Measurements from ENCODE around the gene PIEZO2. TPM values are rescaled to one million over a fixed set of nuclear protein-coding genes. Genes with fewer than 3 reads are reported as not detected.

Gene PIEZO2
- total and polyA plus RNA-seq, 2 experiments from 2014 or later: 24.5 to 70.8 TPM

DNA sequence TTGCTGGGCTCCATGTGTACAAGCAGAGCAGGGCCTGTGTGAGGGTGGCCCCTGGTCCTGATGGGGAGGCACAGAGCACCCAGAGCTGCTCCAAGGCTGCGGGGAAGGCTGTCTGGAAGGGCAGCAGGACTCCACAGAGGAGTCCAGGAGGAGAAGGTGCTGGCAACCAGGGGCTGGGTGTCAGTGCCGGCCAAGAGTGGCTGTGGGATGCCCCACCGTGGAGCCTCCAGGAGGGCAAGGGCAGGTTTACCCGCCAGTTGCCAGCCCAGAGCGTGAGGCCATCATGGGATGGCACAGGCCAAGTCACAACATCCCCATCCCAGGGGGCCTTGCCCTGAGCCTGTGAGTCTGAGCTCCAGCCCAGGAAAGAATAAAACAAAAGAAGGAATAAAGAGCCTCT, 381.7 kb downstream of the PIEZO2 start:
- Histone ChIP-seq H3K4me3 (no peak overlapping the region), H3K27me3 (no peaks in the 10 kb centered on the region), H3K27ac (no peak overlapping the region), H3K36me3 (replicated peaks; ENCODE audit: insufficient read depth, low read depth) (no peaks in the 10 kb centered on the region), H3K4me1 (ENCODE audit: insufficient read depth) (no peaks in the 10 kb centered on the region), H3K9me2 (replicated peaks; ENCODE audit: insufficient read depth) (no peaks in the 10 kb centered on the region), H2AFZ (no peak overlapping the region), H4K20me1 (ENCODE audit: insufficient read depth, poor library complexity, severe bottlenecking) (no peaks in the 10 kb centered on the region), H3K4me2 (no peak overlapping the region), H3K79me2 (no peaks in the 10 kb centered on the region), H3K9me3 (ENCODE audit: low read depth) (no peaks in the 10 kb centered on the region)
- DNase-seq (ENCODE audit: low spot score): no peak
- TF ChIP-seq EZH2 (IDR thresholded peaks at IDR 0.05; ENCODE audit: borderline replicate concordance) (no peak), EZH2phosphoT487 (IDR thresholded peaks at IDR 0.05; ENCODE audit: low read depth, severe bottlenecking, unreplicated experiment) (no peak)
- TF ChIP-seq, protein P1, sequence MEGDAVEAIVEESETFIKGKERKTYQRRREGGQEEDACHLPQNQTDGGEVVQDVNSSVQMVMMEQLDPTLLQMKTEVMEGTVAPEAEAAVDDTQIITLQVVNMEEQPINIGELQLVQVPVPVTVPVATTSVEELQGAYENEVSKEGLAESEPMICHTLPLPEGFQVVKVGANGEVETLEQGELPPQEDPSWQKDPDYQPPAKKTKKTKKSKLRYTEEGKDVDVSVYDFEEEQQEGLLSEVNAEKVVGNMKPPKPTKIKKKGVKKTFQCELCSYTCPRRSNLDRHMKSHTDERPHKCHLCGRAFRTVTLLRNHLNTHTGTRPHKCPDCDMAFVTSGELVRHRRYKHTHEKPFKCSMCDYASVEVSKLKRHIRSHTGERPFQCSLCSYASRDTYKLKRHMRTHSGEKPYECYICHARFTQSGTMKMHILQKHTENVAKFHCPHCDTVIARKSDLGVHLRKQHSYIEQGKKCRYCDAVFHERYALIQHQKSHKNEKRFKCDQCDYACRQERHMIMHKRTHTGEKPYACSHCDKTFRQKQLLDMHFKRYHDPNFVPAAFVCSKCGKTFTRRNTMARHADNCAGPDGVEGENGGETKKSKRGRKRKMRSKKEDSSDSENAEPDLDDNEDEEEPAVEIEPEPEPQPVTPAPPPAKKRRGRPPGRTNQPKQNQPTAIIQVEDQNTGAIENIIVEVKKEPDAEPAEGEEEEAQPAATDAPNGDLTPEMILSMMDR (IDR thresholded peaks at IDR 0.05; ENCODE audit: poor library complexity): no peak
- whole genome bisulfite sequencing (ENCODE audit: low lambda C conversion rate, missing lambda C conversion rate): 91% methylated on average over 5 of the region's 5 CpGs

DNA sequence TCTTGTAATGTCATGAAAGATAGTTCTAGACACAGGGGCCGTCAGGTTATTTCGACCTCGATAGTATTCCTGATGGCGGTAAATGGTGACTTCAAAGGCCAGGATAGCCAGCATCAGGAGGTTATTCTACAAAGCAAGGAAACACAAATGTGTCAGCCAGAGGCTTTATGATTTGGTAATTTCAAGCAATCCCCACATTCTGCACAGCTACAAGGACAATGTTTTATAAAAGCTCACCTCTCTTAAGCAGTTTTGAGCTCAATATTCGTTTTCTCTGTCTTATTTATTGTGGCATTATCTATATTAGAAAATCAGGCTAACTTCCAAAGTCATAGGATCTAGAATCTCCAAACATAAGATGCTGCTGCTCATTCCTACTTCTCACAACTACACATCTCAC, 388.4 kb downstream of the PIEZO2 start:
- no peaks in the 10 kb centered on the region for H3K4me1 ChIP-seq (ENCODE audit: insufficient read depth)
- no peaks in the 10 kb centered on the region for H3K79me2 ChIP-seq
- H2AFZ ChIP-seq: no peak overlapping the region
- no peaks in the 10 kb centered on the region for H3K9me2 ChIP-seq (replicated peaks; ENCODE audit: insufficient read depth)
- no peak overlapping the region for H3K4me2 ChIP-seq
- no peaks in the 10 kb centered on the region for H3K27me3 ChIP-seq
- no peak for TF ChIP-seq EZH2 (IDR thresholded peaks at IDR 0.05; ENCODE audit: borderline replicate concordance)
- TF ChIP-seq, protein P1 (IDR thresholded peaks at IDR 0.05; ENCODE audit: poor library complexity): no peak
- no peak for TF ChIP-seq EZH2phosphoT487 (IDR thresholded peaks at IDR 0.05; ENCODE audit: low read depth, severe bottlenecking, unreplicated experiment)
- no peak overlapping the region for H3K4me3 ChIP-seq
- H3K36me3 ChIP-seq (replicated peaks; ENCODE audit: insufficient read depth, low read depth): no peaks in the 10 kb centered on the region
- no peak overlapping the region for H3K27ac ChIP-seq
- no peaks in the 10 kb centered on the region for H4K20me1 ChIP-seq (ENCODE audit: insufficient read depth, poor library complexity, severe bottlenecking)
- no peak for DNase-seq (ENCODE audit: low spot score)
- H3K9me3 ChIP-seq (ENCODE audit: low read depth): no peaks in the 10 kb centered on the region
- 94% methylated on average over 5 of the region's 5 CpGs for WGBS (ENCODE audit: low lambda C conversion rate, missing lambda C conversion rate)

DNA sequence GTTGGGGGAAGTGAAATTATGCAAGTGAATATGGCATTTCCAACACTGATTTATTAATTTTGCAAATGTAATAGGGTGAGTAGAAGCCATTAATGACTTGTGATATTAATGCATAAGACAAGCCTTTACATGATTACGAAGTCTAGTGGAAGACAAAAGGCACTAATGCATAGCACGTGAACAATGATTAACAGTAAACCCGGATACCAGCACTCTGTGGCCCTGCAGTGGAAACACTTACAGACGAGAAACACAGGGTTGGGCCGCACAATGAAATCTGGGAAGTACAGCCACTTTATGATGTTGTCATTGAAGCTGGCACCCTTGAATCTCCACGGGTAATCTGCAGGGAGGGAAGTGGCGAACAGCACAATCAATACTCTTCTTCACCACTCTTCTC, 390.1 kb downstream of the PIEZO2 start:
- Histone ChIP-seq H3K9me3 (ENCODE audit: low read depth) (no peaks in the 10 kb centered on the region), H3K4me1 (ENCODE audit: insufficient read depth) (no peaks in the 10 kb centered on the region), H3K9me2 (replicated peaks; ENCODE audit: insufficient read depth) (no peaks in the 10 kb centered on the region), H3K27me3 (no peaks in the 10 kb centered on the region), H3K27ac (no peak overlapping the region), H2AFZ (no peak overlapping the region), H3K4me3 (no peak overlapping the region), H4K20me1 (ENCODE audit: insufficient read depth, poor library complexity, severe bottlenecking) (no peaks in the 10 kb centered on the region), H3K4me2 (no peak overlapping the region), H3K36me3 (replicated peaks; ENCODE audit: insufficient read depth, low read depth) (no peaks in the 10 kb centered on the region), H3K79me2 (no peaks in the 10 kb centered on the region)
- 88% methylated on average over 7 of the region's 7 CpGs for WGBS (ENCODE audit: low lambda C conversion rate, missing lambda C conversion rate)
- TF ChIP-seq, protein P1 (IDR thresholded peaks at IDR 0.05; ENCODE audit: poor library complexity): no peak
- TF ChIP-seq EZH2phosphoT487 (IDR thresholded peaks at IDR 0.05; ENCODE audit: low read depth, severe bottlenecking, unreplicated experiment) (no peak), EZH2 (IDR thresholded peaks at IDR 0.05; ENCODE audit: borderline replicate concordance) (no peak)
- DNase-seq (ENCODE audit: low spot score): no peak

DNA sequence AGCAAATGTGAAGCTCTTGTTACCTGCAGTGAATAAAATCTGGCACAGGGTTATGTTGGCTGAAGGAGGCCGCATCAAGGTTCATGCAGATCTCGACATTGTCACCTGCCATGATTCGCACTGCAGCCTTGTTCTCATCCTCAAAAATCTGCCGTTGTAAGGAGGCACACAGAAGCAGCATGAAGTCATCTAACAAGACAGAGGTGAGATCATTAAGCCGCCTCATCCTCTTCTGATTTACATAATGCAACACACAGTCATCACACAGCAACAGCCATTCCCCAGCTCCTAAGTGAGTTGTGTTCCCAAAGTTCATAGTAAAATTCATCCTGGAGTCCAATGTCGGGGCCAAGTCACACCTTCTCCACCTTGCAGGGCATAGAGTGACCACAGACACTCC, 391.4 kb downstream of the PIEZO2 start:
- TF ChIP-seq, protein P1 (IDR thresholded peaks at IDR 0.05; ENCODE audit: poor library complexity): no peak
- TF ChIP-seq EZH2 (IDR thresholded peaks at IDR 0.05; ENCODE audit: borderline replicate concordance) (no peak), EZH2phosphoT487 (IDR thresholded peaks at IDR 0.05; ENCODE audit: low read depth, severe bottlenecking, unreplicated experiment) (no peak)

More for the DNA sequence above, 391.4 kb downstream of the PIEZO2 start:
- Histone ChIP-seq H2AFZ (no peak overlapping the region), H4K20me1 (ENCODE audit: insufficient read depth, poor library complexity, severe bottlenecking) (no peaks in the 10 kb centered on the region), H3K27me3 (no peaks in the 10 kb centered on the region), H3K79me2 (no peaks in the 10 kb centered on the region), H3K4me3 (no peak overlapping the region), H3K9me3 (ENCODE audit: low read depth) (no peaks in the 10 kb centered on the region), H3K4me2 (no peak overlapping the region), H3K36me3 (replicated peaks; ENCODE audit: insufficient read depth, low read depth) (no peaks in the 10 kb centered on the region), H3K9me2 (replicated peaks; ENCODE audit: insufficient read depth) (no peaks in the 10 kb centered on the region), H3K27ac (no peak overlapping the region), H3K4me1 (ENCODE audit: insufficient read depth) (no peaks in the 10 kb centered on the region)
- DNase-seq (ENCODE audit: low spot score): no peak
- 92% methylated on average over 6 of the region's 6 CpGs for WGBS (ENCODE audit: low lambda C conversion rate, missing lambda C conversion rate)

Data from hepatocyte (in vitro differentiated cells).